HG03025 (cell line): ENCODE data around the gene BACH2.
"Not testable (repeated sequence)": the region's sequence is repeated elsewhere in the genome, so short reads cannot be mapped to it uniquely, and the experiment has no call there.

Experiments used
- ATAC-seq: cut with Tn5 transposase; IDR thresholded peaks from one replicate; pipeline ENCODE4 v1.9.1; 2021; ENCODE audit warnings: mild to moderate bottlenecking, moderate library complexity; ENCODE audit not compliant: unreplicated experiment, low FRiP score

Gene BACH2

GRCh38 chr6:90167514-90168379 is 128.9 kb downstream of the BACH2 start:
- ATAC-seq, result no peak

GRCh38 chr6:90166155-90166924 is 130.3 kb downstream of the BACH2 start:
- ATAC-seq, result not testable (repeated sequence)

DNA sequence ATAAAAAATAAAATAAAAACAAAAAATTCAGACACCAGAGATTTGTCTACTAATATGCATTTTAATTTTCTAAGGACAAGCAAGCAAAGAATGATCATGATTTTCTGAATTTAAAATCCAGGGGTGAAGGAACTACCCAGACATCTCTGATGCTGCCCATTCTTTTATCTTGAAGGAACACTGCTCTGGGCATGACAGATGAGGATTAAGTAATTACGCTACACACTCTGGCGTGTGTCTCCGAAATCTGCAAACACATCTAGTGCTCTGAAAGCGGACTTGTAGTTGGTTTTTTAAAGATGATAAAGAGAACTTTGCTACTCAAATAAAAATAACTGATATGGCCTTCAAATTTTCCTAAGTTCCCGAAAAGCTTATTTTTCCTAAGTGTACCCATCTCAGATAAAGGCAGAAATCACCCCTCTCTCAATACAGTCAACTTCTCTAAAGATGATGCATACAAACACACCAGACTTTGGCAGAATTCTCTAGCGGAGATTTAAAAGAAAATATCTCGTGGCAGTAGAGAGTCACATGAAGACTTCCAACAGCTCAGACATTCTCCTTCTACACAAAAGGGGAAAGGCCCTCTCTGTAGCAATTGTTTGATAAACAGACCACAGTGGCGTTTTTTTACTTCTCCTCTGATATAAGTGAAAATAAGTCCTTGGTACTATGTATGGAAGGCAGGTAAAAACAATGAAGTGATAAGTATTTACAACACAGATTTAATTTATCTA is 133.8 kb downstream of the BACH2 start:
- ATAC-seq, result no peak

DNA sequence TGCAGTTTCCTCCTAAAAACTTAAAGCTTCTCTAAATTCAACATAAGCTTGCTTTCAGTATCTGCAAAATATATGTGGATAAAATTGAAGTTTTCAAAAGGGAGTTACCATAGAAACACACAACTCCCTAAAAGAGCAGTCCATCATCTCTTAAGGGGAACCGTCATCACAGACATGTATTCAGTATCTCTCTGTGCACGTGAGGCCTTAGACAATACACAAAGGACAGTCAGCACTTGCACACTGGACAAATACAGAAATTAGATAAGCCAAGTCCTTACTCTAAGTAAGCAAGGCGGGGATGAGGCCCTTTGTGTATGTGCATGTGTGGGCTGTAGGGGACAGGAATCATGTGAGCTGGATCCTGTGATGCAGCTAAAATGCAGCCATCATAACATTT is 136.6 kb downstream of the BACH2 start:
- no peak for ATAC-seq

- ATAC-seq, result no peak
These were observed 137.2 kb downstream of the BACH2 start for GRCh38 chr6:90159452-90159851.

DNA sequence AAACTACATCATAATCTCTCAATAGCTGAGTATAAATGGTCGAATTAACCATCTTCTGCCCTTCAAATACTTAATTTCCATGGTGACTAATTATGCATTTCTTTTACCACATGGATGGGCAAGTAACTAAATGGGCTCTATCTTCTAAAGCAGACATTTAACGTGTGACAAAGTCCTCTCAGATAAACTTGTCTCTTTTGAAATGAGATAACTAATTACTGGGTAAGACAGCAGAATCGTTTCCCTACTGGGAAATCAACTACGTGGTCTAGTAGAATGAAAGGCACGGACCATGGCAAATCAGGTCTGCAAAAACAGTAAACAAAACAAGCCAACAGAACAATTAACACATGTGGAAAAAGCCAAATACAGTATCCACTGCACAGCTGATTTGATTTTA is 137.7 kb downstream of the BACH2 start:
- ATAC-seq, result no peak

- ATAC-seq, result no peak
These were observed 139.2 kb downstream of the BACH2 start for GRCh38 chr6:90157441-90157840.

GRCh38 chr6:90156861-90157260 is 139.8 kb downstream of the BACH2 start:
- no peak for ATAC-seq

DNA sequence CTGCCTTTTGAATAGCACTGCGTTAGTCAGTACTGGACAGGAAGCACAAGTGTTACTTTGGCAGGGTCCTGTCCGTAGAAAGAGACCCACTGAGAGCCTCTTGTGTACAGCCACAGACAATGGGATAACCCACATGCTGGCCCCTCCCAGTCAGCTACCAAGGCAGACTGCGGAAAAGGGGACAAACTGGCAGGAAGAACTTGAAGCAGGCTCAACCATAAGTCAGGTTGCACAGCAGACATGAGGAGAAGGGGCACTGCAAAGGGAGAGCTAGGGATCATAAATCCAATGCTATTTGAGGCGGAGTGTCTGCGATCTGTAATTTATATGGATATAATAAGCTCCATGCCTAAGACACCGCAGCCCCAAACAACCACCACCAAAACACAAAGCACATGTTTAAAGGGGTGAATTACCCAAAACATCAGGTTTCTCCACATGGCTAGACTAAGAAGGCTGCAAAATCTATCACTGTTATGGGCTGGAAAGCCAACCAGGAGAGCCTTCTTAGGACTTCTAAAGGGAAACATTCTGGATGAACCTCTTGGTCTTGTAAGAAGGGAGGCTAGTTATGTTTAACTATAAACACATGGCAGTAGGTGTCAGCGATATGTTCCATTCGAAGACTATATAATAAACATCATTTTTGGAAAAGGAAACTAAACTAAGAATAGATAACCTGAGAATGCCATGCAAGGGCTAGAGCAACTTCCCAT is 141.7 kb downstream of the BACH2 start:
- no peak for ATAC-seq

DNA sequence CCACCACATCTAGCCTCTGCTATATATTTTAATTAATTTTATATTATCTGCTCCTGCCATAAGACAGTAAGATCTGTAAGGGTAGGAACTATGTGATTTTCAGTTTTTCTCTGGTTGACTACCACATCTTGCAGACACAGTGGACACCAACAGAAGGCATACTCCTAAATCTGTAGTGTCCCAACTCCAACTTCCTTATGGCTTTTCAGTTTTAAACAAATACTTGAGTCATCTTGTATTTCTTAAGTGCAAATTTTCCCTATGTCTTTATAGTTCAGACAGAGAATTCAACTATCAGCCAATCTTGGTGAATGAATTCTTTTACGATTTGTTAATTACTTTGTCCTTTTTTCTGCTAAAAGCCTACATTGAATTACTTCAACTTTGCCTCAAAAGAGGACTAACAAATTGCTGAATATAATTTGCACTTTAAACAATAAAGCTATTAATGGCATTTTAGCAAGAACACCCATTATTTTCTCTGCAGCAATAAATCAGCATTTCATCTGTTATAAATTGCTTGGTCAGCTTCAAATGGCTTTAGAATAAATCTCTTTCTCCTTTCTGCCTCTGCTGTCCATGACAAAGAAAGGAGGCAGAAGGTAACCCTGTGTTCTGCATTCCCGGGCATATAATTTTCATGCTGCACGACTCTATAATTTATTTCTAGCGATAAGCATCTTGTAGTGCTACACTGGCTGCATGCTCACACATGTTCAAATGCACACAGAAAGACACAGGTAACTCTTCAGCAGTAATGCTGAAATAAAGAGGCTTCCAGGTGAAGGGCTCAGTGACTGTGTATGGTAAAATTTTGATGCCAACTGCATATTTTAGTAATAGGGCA is 144.8 kb downstream of the BACH2 start:
- ATAC-seq, result no peak

DNA sequence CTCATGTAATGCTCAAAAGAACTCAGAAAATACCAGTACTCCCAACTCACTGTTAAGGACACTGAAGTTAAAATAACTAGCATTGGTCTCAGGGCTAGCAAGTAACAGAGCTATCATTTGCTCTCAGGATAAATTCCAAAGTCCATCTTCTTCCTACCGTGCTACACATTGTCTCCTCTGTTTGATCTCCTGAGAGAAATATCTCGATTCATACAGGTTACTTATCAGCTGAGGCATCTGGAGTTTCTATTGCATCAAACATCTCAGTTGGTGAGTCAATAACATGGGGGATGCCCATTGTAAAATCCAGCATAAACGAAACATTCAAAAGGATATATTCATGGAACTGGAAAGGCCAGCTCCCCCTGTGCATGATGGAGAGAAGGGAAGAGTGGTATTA is 147.4 kb downstream of the BACH2 start:
- ATAC-seq, result no peak

GRCh38 chr6:90148867-90149266 is 147.8 kb downstream of the BACH2 start:
- ATAC-seq, result no peak

- no peak for ATAC-seq
These were observed 149.6 kb downstream of the BACH2 start for GRCh38 chr6:90146921-90147649.

DNA sequence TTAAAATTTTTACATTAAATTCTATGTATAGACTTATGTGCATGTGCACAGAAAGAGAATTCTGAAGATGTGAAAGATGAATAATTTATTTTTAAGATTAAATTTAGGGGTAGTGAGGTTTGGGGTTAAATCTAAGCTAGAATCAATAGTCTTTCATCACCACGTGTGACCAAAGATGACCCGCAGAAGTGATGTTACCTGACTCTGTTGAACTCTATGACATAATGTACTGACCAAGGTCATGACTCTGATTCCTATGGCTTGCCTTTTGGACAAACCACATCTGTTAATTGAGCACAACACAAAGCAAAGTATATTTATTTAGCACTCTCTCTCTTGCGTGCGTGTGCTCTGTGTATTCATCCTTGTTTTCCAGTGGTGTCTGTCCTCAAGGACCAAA is 150.6 kb downstream of the BACH2 start:
- ATAC-seq, result no peak

- ATAC-seq, result no peak
These were observed 151.6 kb downstream of the BACH2 start for GRCh38 chr6:90144928-90145555.

GRCh38 chr6:90144396-90144795 is 152.2 kb downstream of the BACH2 start:
- ATAC-seq, result no peak

GRCh38 chr6:90140683-90141082 is 156.0 kb downstream of the BACH2 start:
- ATAC-seq, result no peak

DNA sequence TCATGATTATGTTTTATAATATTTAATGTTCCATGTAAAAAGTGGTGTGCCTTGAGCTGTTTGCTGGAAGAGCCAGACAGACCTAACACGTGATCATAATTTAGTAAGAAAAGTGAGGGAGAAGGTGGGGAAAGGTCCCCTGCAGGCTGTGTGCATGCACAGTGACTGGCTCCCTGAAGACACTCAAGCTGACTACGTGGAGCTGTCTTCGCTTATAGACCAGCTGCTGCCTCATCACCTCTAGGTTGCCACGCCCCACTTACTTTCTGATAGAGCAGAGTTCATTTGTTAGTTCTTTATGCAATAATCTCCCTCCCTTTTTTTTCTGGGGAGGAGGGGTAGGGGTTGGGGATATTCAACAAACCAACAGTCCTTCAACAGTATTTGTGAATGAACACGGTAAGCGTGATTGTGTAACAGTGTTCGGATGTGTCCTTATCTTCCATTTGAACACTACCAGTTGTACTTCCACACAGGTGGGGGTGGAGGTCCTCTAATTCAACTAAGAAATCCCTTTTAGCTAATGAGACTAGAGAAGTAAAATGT is 157.3 kb downstream of the BACH2 start:
- no peak for ATAC-seq
